GM19455 (cell line): ENCODE measurements around the gene PBRM1.
"Not testable (repeated sequence)": the region's sequence is repeated elsewhere in the genome, so short reads cannot be mapped to it uniquely, and the experiment has no call there.

Experiments
- ATAC-seq: cut with Tn5 transposase; IDR thresholded peaks from one replicate; pipeline ENCODE4 v1.9.1; 2021; ENCODE audit not compliant: unreplicated experiment

PBRM1 gene

DNA sequence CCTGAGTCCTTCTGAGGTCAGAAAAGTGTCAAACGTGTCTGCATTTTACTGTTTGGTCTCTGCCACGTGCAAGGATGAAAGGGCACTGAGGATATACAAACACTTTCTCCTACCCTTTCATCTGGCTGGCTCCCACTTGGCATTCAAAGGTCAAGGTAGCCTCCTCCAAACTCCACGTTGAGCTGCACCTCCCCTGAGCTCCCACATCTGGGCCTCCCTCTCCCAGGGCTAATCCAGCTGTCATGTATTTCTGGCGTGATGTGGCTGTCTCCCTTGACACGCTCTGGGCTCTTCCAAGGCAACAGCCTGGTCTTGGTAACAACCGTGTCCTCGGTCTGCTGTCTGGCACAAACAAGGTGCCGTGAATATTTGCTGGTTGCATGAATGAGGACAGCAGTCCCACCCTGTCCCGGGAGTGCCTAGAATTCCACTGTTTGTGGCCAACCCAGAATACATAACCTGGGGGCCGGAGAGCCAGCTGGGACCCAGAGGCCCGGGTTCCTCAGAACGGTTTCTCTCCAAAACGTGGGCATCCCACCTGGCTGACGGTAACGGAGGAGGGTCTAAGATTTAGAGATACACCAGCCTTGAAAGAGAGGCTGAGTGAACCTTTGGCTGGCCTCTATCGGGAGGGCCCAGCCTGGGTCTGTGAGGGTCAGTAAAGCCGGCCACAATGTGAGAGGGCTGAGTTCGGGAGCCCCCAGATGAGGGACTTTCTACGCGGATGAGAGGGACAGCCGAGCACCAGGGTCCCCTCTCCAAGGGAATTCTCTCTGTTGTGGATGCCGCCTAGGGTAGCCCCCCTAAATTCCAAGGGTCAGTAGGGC is 19.1 kb upstream of the PBRM1 start:
- ATAC-seq: no peak

GRCh38 chr3:52703341-52703740 is 17.6 kb upstream of the PBRM1 start:
- ATAC-seq: no peak

- no peak for ATAC-seq
Measured at GRCh38 chr3:52697632-52697965, 11.9 kb upstream of the PBRM1 start.

DNA sequence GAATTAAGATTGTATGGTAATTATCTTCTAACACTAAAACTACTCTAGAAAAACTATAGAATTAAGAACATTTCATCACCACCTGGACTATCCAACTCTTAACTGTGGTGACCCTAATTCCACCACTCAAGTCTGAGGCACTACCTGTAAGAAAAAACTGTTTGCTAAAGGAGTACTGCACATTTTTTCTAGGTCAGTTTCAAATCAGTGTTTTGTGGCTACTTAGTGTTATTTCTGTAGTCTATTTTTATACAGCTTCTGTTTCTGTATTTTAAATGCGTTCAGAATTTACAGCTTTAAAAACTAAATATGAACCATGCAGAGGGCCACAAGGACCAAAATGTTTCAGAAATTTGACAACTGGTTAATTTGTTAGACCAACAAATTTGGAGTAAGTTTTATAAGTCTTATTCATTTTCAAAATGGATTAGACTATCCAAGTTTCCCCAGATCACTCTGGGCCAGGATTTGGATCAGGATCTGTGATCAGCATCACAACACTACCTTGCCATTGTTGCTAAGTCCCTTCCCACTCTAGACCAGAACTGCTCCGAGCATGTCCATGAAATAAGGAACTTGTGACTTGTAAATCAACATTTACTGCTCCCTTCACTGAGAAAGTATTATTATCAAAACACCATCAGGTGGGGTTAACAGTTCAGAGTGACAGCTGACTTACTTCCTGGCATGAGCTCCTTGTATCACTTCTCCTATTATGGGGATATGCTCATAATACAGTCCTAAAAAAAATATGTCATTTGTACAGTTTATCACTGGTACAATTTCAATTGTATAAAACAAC is 11.3 kb upstream of the PBRM1 start:
- no peak for ATAC-seq

GRCh38 chr3:52695798-52696671 is 10.3 kb upstream of the PBRM1 start:
- no peak for ATAC-seq

DNA sequence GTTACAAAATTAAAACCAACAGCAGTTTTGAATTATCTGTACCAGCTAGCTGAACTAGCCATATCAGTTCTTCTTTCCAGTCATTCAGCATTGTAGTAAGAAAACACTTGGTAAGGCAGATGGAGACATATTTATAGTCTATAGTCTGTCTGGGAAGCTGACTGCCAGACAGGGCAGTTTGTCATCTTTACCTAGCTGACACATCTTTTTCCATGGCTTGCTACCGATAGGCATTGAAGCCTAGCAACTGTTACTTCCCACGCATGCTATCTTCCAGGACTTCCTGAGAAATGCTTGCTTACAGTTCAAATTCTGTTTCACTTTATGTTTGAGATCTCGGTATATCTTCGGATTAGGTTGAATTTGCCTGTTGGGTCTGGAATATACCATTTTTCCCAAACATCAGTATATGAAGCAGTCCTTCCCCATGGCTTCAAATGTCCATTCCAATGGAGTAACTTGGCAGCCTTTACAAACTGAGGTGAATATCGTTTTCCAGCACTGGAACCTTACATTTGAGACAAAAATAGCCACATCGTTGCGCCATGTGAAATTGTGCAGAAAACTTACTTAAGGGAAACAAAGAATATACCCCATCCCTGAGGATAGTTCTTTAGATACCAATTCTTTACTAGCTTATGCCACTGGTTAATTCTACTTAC is 8.9 kb upstream of the PBRM1 start:
- no peak for ATAC-seq

DNA sequence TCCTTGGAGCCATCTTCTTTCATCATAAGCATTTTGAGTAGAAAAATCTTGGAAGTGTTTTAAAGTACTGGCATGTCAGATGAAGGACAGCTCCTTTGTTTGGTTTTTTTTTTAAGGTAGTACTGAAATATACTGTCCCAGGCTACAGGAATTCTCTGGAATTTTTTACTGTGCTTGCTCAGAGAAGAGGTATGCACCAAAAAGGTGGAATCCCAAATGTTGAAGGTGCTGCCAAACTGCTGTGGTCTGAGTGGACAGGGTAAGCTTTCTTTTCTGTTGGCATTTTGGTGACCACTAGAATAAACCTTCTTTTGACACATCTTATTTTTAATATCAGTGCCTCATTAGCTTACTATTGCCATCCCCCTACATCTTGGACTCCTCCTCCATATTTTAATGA is 7.4 kb upstream of the PBRM1 start:
- no peak for ATAC-seq

DNA sequence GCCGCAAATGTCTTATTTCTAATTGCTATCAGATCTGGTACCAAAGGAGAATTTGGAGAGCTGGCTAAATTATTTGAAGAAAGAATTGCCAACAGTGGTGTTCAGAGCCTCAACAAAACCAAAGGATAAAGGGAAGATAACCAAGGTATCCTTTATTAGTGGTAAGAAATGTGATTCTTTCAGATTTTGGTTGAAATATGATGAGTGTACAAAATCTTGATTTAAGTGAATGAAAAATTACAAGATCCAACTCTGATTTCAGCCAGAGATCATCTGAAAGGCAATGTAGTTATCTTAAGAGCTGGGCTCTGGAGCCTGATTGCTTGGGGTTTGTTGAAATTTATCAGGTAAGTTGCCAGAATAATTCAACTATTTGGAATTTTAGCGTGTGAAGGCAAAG is 4.8 kb upstream of the PBRM1 start:
- no peak for ATAC-seq

DNA sequence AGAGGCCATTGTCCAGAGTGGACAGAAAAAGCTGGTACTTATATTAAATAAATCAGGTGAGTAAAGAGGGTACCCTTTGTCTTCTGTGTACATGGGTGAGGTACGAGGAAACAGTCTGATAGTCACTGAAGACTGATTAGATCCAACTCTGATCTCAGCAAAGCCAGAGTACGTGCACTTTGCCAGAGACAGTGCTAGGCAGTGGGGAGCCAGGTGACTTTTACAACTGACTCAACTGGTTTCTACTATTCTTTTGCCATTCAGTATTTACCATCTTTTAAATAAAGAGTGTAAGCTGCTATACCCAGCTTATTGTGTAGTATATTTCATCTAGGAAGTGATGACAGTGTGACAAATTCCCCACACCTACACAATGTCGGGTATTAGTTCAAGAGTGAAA is 3.4 kb upstream of the PBRM1 start:
- ATAC-seq: no peak

DNA sequence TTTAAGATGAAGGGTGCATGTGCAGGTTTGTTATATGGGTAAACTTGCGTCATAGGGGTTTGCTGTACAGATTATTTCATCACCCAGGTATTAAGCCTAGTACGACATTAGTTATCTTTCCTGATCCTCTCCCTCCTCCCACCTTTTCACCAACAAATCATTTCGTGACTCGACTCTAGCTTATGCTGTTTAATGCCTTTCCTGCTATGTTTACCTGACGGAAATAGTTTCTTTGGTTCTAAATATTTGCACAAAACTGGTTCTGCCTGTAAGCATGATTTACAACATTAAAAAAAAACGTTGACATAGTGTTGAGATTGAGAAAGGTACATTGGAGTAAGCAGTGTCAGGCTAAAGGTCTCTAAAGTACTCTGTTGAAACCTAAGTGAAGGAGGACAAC is 2.6 kb upstream of the PBRM1 start:
- ATAC-seq: no peak

- peak; percentile 77 for ATAC-seq
Measured at GRCh38 chr3:52685285-52685708, 416 bp downstream of the PBRM1 start.

DNA sequence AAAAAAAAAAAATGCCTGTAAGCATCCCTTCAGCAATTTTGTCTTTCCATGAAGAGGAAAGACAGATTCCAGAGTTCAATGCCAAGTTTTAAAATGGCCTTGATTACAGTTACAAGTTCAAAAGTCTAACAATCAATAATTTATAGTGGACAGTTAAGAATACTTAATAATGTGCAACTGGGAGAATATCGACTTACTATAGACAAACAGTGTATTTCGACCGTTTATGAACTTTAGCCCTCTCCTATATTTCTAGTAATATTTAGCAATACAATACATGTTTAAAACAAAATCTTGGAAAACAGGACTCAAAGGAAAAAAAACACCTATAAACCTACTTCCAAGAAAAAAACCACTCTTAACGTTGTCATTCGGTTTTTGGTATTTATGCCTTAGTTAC is 1.5 kb downstream of the PBRM1 start:
- ATAC-seq: no peak

DNA sequence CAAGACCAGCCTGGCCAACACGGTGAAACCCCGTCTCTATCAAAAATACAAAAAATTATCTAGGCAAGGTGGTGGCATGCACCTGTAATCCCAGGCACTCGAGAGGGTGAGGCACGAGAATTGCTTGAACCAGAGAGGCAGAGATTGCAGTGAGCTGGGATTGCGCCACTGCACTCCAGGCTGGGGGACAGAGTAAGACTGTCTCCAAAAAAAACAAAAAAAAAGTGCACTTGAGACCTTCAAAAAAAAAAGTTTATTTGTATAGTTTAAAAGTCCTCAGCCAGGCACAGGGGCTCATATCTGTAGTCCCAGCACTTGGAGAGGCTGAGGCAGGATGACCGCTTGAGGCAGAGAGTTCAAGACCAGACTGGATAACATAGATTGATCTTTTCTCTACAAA is 2.1 kb downstream of the PBRM1 start:
- no peak for ATAC-seq

DNA sequence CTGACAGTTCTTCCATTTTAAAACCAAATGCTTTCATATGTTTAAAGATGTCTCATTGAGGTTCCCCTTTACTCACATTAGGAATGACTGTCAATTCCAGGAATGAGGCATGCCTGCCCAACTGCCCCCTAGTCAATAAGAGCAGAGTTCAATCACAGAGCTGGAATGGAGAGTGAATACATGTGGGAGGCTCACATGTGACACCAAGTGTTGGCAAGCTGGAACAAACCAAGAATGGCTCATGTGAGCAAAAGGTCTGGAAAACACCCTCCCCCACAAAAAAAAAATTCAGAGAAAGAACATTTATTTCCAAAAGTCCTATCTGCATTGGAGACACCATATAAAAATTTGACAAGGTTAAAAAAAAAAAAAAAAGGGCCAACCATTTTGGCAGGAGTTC is 3.7 kb downstream of the PBRM1 start:
- ATAC-seq: no peak

GRCh38 chr3:52681596-52681995 is 4.1 kb downstream of the PBRM1 start:
- no peak for ATAC-seq

GRCh38 chr3:52679811-52680210 is 5.9 kb downstream of the PBRM1 start:
- no peak for ATAC-seq

DNA sequence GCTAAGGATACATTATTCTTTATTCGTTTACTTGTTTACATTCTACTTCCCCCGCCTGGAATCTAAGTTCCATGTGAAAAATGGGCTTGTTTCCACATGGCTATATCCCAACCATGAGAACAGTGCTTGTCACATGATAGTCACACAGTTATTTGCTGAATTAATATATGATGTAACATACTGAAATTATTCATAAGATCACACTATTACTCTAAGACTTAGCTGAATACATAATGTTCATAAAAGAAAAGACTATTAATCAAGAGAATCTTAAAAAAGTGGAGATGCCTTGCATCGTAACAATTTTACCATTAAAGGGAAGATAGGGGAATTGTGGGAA is 6.5 kb downstream of the PBRM1 start:
- no peak for ATAC-seq

GRCh38 chr3:52678265-52679198 is 7.2 kb downstream of the PBRM1 start:
- no peak for ATAC-seq

DNA sequence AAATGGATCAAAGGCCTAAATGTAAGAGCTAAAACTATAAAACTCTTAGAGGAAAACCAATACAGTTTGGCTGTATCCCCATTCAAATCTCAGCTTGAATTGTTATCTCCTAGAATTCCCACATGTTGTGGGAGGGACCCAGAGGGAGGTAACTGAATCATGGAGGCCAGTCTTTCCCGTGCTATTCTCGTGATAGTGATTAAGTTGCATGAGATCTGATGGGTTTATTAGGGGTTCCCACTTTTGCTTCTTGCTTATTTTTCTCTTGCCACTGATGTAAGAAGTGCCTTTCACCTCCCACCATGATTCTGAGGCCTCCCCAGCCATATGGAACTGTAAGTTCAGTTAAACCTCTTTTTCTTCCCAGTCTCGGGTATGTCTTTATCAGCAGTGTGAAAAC is 9.5 kb downstream of the PBRM1 start:
- ATAC-seq: not testable (repeated sequence)

DNA sequence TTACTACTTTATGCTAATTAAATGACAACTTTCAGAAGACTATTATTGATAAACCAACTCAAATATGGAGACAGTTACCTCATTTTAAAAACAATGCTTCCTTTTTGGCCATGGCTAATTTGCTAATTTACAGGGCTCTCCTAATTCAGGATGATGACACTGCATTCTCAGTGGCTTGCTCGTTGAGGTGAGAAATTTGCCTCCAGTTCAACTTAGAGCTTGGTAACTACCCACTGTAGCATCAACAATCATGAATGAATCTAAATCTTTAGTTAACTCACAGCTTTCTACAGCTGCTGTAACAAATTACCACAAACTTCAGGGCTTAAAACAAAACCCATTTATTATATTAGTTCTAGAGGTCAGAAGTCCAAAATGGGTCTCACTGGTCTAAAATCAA is 14.0 kb downstream of the PBRM1 start:
- ATAC-seq: no peak
